GM19238 (cell line): ENCODE measurements around the gene PTPRG.

ENCODE experiments used
- DNase-seq: peaks from one replicate; pipeline ENCODE4 v3.0.0; 2011; ENCODE audit warnings: low spot score; ENCODE audit not compliant: insufficient read length

The PTPRG gene

GRCh38 chr3:61649381-61650170 is 88.2 kb downstream of the PTPRG start:
- DNase-seq, result no peak

DNA sequence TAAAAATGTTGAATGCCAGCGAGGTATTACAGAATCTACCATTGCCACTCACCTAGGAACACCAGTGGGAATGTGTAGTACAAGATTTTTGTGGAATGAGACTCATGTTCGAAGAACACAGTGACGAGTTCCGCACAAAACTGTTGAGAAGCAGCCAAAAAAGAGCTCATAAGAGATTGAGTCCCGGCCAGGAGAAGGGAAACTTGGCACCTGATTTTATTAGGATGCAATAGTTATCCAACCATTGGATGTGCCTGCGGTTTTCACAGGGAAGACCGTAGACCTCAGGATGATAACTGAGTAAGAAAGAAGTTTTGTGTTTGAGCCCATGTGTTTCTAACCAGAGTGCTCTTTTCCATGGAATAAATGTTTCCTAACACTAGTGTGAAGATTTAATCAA is 88.9 kb downstream of the PTPRG start:
- DNase-seq, result no peak

- no peak for DNase-seq
These were observed 89.5 kb downstream of the PTPRG start for GRCh38 chr3:61650719-61651410.

- DNase-seq, result no peak
These were observed 96.3 kb downstream of the PTPRG start for GRCh38 chr3:61657689-61658088.

- no peak for DNase-seq
These were observed 101.5 kb downstream of the PTPRG start for GRCh38 chr3:61662861-61663260.

DNA sequence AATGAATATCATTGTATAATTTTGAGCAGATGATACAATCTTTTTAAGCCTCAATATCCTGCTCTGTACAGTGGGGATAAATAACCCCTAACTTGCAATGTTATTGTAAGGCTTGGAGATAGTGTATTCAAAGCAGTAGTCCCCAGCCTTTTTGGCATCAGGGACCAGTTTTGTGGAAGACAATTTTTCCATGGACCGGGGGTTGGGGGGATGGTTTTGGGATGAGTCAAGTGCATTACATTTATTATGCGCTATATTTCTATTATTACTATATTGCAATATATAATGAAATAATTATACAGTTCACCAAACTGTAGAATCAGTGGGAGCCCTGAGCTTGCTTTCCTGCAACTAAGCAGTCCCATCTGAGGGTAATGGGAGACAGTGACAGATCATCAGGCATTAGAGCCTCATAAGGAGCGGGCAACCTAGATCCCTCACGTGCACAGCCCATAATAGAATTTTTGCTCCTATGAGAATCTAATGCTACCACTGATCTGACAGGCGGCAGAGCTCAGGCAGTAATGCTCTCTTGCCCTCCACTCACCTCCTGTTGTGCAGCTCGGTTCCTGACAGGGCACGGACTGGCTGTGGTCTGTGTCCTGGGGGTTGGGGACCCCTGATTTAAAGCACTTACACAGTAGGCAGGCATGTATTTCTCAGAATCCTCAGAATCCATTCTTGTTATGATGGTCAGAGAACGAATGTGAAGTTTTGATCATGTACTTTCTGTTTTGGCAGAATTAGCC is 102.2 kb downstream of the PTPRG start:
- DNase-seq, result no peak

GRCh38 chr3:61664105-61664482 is 102.7 kb downstream of the PTPRG start:
- DNase-seq, result no peak

DNA sequence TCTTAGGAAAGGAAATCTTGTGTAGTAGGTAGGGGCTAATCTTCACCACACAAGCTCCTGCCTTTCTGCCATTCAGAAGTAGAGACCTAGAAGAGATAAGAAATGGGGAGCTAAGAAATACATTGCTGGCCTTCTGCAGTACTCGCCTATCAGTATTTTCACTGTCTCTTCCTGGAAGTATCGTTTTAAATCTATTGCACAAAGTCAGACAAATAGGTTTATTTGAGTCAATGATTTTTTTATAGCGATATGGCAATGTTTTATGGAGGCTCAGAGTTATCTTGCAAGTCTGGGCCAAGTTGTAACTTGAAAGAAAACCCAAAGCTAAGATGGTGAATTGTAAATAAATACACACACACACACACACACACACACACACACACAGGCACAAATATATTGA is 103.8 kb downstream of the PTPRG start:
- DNase-seq, result no peak

GRCh38 chr3:61665987-61666386 is 104.6 kb downstream of the PTPRG start:
- DNase-seq, result no peak

- DNase-seq, result no peak
These were observed 105.4 kb downstream of the PTPRG start for GRCh38 chr3:61666615-61667330.

- DNase-seq, result no peak
These were observed 106.0 kb downstream of the PTPRG start for GRCh38 chr3:61667383-61667782.

- DNase-seq, result no peak
These were observed 106.4 kb downstream of the PTPRG start for GRCh38 chr3:61667814-61668213.

DNA sequence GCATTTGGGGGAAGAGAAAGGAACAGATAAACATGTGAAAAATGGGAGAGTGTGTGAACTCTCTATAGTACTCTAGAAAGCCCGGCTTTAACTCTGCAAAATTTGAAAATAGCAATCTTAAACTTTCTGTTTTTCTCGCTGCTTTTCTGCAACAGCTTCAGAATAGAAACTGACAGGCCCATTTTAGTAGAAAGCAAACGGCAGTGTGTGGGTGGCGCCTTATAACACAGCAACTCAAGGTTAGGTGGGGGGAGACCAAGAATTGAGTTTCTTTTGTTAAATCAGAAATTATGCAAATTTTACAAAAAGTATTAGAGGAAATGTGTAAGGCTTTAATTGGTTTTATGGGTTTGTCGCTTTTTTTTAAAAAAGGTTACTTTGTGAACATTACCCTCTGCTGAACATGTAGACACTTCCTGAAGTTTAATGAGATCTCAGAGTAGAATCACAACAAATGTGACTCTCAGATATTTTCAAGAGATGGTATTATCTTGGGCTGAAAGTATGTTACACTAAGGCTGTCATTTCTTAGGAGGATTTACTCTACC is 107.0 kb downstream of the PTPRG start:
- no peak for DNase-seq

- no peak for DNase-seq
These were observed 107.8 kb downstream of the PTPRG start for GRCh38 chr3:61669203-61669602.

DNA sequence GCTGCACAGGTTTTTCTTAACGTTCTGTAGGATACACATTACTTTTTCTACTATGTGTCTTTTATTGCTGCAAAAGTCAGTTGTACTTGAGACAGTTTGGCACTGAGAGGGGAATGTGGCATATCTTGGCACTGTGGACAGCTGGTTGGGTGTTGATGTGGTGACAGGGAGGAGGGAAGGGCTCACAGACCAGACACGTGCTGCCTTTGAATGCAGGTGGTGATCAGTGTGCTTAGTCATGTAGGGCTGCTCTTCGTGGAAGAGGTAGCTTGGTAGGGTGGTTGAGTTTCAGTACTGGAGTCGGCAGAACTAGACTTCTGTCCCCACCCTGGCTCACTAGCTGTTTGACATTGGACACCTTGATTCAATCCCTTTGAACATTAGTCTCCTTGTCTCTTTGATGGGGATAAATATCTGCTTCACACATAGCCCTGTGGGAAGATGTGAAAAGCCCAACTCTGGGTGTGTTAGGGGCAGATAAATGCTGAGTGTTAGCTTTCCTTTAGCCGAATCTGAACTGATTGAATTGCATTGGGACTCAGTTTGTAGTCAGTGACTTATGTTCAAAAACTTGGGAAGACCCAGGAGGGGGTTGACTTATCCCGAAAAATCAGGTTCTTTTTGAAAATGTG is 108.4 kb downstream of the PTPRG start:
- DNase-seq, result no peak

DNA sequence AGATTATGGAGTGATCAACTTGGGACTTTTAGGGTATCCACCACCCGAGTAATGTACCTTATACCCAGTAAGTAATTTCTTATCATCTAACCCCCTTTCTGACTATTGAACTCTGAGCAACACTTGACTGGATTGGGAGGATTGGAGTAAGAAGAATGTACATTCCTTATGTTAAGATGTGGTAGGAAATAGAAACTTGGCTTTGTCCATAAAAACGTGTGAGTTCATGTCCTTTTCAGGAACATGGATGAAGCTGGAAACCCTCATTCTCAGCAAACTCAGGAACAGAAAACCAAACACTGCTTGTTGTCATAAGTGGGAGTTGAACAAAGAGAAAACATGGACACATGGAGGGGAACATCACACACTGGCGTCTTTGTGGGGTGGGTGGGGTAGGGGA is 112.3 kb downstream of the PTPRG start:
- no peak for DNase-seq

DNA sequence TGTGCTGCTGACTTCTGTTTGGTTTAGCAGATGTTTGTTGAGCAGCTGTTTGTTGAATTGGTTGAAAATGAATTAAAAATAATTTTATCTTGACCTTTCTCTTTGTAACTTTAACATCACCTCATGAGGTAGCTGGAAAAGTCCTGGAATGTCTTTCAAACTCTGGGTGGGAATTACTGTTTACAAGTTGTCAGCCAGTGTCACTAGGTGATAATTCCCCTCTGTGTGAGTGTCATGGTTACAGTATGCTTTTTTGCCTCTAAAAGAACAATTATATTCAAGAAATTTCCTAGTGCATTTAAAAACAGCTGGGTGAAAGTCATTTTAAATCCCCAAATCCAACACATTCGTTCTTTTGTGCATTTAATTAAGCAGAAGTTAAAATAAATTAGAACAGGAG is 113.2 kb downstream of the PTPRG start:
- no peak for DNase-seq

- no peak for DNase-seq
These were observed 117.7 kb downstream of the PTPRG start for GRCh38 chr3:61679026-61679425.

DNA sequence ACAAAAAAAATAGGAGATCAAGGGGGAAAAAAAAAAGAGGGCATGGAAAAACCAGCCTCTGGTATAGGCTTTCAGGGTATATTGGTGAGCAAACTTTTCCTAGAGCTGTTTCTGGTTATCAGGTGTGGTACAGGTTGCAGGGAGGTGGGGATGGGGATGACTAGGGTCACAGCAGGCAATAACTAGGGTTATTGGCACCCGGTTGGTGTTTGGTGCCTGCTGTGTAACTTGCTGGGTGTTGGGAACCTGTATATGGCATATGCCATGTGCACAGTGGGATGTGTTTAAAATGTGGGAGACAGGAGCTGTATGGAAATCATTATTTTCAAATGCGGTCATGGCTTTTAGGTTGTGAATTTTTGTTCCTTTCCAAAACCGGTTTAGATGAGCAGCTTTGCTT is 119.2 kb downstream of the PTPRG start:
- DNase-seq, result no peak

DNA sequence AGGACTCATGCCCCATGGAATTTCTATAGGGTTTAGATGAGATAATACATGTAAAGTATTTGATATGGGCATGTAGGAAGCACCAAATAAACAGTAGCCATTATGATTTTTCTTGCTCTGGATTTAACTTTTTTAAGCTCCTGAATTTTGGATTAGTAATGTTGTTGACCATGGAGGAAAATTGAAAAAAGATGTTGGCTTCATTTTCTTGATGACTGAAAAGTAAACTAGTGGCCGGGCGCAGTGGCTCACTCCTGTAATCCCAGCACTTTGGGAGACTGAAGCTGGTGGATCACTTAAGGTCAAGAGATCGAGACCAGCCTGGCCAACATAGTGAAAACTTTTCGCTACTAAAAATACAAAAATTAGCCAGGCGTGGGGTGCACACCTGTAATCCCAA is 120.3 kb downstream of the PTPRG start:
- no peak for DNase-seq
